TTC549 (cell line): ENCODE data around the gene DUSP28.

ENCODE experiments used
- FAIRE-seq: peaks from 2 replicates; lab custom pipeline; 2012; peaks lifted over from hg19 to GRCh38; lab: Jason Lieb, UNC

Gene DUSP28

DNA sequence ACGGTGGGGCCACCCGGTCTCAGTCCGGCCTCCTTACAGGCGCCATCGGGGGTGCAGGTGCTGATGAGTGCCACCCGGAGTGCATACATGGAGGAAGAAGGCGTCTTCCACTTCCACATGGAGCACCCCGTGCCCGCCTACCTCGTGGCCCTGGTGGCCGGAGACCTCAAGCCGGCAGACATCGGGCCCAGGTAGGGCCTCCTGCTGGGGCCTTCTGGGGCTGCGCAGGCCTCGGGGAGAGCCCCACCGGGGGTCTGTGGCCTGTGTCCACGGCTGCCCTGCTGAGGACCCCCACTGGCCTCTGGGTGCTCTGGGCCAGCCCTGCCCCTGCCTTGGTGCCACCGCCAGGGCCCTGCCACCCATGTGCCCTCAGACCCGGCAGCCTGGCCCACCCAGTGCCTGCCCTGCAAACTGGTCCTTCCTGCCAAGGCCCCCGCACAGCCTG, 12.9 kb downstream of the DUSP28 start:
- FAIRE-seq = no peak

DNA sequence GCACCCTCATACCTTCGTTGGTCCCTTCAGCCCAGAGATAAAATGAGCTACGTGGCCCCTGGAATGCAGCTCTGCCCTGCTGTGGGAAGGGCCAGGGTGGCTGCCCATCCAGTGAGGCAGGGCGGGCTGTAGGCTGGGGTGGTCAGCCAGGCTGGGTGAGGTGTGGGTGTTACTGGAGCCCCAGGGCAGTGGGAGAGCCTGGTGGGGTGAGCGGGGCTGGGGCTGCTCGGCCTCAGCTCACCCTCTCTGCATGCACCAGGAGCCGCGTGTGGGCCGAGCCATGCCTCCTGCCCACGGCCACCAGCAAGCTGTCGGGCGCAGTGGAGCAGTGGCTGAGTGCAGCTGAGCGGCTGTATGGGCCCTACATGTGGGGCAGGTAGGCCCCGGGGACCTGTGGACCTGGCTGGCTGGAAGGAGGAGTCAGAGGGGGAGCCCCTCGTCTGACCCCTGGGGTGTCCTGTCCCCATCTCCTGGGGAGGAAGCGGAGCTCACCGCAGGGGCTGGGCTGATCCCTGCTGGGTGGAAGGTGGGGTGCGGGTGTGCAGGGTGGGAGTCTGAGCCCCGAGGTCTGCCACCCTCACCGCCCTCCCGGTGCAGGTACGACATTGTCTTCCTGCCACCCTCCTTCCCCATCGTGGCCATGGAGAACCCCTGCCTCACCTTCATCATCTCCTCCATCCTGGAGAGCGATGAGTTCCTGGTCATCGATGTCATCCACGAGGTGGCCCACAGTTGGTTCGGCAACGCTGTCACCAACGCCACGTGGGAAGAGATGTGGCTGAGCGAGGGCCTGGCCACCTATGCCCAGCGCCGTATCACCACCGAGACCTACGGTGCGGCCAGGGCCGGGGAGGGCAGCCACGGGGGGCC, 13.6 kb downstream of the DUSP28 start:
- no peak for FAIRE-seq

DNA sequence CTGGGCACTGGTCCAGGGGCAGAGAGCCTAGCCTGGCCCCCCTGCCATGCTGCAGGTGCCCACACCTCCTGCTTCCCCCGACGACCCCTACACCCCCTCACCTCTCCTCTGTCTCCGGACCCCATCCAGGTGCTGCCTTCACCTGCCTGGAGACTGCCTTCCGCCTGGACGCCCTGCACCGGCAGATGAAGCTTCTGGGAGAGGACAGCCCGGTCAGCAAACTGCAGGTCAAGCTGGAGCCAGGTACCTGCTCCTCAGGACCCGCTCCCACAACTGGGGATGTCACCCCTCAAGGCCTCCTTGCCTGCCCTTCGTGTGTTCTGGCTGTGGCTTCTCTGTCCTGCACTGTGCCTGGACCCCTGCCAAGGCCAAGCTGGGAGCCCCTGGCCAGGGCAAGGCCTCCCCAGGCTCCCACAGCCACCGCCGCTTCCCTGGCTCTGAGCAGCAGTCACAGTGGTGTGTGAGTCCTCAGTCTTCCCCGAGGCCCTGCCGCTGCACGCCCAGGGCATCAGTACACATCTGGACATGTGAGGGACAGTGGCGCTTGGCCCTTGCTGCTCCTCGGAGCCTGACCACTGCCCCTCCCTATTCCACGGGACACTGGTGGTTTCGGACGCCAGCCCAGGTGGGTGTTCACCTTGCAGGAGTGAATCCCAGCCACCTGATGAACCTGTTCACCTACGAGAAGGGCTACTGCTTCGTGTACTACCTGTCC, 14.4 kb downstream of the DUSP28 start:
- no peak for FAIRE-seq

DNA sequence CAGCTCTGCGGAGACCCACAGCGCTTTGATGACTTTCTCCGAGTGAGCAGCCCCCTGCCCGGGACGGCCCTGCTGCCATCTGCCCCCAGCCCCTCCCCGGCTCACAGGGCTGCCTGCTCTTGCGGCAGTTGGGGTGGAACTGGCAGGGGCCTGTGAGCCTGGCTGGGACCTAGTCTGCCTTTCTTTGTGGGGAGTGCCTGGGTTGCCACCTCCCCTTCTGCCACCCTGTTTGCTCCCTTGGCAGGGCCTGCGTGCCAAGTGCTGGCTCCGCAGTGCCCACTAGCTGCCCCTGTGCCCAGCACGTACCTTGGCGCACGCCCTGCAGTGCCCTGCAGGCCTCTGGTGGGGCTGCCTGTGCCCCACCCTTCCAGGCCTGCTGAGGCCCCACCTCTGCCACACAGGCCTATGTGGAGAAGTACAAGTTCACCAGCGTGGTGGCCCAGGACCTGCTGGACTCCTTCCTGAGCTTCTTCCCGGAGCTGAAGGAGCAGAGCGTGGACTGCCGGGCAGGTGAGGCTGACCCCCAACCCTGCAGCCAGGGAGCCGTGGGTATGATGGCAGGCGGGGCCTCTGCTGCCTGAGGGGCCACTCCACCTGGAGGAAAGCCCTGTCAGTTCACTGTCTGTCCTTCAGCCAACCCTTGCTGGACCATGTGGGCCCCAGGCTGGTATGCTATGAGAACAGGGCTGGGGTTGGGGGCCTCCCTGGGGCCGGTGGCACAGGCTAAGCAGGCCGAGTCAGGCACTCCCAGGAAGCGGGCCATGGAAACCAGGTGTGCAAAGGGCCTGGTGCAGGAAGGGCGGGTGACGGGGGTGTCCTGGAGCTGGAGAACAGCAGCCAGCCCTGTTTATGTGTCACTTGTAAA, 15.2 kb downstream of the DUSP28 start:
- no peak for FAIRE-seq

DNA sequence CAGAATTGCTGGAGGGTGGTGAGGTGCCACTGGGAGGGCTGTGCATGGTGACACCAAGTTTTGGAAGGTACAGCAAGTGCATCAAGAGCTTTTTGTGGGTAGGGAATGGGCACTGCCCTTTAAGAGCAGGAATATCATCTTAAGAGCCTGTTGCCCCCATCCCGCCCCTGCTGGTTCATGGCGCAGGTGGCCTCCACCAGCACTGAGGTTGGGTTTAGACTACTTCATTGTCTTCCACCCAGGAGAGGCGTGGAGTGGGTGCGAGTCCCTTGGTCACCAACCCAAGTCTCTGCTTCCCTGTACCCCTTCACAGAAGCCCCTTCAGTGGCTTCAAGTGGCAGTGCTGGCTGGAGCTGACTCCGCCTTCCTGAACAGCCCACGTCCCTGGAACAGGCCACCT, 15.9 kb downstream of the DUSP28 start:
- FAIRE-seq = no peak

DNA sequence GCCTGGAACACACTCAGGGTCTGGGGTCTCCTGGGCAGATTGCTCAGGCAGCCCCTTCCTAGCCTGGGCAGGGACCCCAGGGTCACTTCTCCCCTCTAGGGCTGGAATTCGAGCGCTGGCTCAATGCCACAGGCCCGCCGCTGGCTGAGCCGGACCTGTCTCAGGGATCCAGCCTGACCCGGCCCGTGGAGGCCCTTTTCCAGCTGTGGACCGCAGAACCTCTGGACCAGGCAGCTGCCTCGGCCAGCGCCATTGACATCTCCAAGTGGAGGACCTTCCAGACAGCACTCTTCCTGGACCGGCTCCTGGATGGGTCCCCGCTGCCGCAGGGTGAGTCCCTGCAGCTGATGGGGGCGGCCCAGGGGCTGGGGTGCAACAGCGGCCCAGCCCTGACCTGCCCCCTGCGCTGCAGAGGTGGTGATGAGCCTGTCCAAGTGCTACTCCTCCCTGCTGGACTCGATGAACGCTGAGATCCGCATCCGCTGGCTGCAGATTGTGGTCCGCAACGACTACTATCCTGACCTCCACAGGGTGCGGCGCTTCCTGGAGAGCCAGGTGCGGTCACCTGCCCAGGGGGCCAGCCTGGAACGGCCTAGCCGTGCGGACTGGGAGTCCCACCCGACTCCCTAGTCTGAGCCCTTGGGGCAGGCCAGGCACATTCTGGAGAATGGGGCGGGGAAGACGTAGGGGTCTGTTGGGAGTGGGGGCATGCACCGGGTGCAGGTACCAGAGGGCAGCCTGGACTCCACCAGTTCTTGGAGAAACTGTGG, 16.5 kb downstream of the DUSP28 start:
- no peak for FAIRE-seq

DNA sequence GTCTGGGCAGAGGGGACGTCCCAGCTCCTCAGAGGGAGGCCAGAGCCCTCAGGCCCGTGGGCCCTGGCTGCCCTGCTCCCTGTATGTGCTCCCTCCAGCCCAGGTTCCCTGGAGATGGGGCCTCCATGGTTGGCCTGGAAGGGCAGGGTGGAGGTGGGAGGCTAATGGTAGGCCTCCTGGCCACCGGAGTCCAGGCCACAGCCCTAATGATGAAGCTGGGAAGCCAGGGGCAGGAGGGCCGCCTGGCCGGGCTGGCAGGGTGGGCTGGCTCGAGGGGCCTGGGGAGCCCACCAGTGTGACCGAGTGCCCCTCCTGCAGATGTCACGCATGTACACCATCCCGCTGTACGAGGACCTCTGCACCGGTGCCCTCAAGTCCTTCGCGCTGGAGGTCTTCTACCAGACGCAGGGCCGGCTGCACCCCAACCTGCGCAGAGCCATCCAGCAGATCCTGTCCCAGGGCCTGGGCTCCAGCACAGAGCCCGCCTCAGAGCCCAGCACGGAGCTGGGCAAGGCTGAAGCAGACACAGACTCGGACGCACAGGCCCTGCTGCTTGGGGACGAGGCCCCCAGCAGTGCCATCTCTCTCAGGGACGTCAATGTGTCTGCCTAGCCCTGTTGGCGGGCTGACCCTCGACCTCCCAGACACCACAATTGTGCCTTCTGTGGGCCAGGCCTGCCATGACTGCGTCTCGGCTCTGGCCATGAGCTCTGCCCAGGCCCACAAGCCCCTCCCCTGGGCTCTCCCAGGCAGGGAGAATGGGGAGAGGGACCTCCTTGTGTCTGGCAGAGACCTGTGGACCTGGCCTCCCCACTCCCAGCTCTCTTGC, 17.3 kb downstream of the DUSP28 start:
- FAIRE-seq = no peak

DNA sequence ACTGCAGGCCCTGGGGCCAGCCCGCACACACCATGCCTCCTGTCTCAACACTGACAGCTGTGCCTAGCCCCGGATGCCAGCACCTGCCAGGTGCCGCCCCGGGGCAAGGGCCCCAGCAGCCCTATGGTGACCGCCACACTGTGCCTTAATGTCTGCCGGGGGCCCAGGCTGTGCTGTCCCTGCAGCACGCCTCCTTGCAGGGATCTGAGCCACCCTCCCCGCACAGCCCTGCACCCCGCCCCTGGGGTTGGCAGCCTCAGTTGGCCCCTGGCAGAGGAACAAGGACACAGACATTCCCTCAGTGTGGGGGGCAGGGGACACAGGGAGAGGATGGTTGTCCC, 17.9 kb downstream of the DUSP28 start:
- no peak for FAIRE-seq

DNA sequence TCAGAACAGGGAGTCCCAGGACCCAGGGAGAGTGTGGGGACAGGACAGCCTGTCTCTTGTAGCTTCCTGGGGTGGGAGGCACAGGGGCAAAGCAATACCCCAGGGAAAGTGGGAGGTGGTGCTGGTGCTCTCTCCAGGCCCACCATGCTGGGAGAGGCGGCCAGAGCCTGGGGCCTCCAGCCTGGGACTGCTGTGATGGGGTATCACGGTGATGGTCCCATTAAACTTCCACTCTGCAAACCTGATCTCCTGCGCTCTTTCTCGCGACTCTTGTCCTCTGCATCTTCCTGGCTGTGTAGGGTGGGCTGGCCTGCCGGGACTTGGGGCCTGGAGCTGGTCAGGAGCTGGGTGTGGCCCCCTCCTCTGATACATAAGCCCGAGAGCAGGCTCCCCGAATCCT, 18.3 kb downstream of the DUSP28 start:
- FAIRE-seq = no peak

DNA sequence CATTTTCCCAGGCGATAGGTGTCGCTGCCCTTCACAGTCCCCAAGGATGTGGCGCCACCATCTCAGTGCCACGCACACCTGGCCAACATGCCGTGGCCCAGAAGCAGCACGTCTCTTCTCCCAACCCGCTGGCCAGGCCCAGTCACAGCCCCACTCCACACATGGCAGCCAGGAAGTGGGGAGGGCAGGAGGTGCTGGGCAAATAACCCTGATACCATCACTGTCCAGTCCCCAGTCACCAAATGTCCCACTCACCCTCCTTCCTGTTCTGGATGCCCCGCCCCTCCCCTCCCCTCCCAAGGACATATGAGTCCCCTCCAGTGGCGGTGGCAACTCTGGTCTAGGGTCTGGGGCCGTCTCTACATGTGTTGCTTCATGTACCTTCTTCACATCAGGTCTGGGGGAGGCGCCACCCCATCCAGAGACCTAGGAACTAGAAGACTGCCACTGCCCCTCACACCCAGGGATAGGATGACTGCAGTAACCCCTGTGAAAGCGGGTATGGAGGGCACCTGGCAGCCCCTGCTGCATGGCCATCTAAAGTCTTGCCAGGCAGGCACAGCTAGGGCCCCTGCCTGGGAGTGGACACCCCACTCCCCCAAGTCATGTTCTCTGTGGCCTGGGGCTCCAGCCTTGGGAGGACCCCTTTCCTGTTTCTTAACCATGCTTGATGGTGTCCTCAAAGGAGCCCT, 19.1 kb downstream of the DUSP28 start:
- FAIRE-seq = no peak

DNA sequence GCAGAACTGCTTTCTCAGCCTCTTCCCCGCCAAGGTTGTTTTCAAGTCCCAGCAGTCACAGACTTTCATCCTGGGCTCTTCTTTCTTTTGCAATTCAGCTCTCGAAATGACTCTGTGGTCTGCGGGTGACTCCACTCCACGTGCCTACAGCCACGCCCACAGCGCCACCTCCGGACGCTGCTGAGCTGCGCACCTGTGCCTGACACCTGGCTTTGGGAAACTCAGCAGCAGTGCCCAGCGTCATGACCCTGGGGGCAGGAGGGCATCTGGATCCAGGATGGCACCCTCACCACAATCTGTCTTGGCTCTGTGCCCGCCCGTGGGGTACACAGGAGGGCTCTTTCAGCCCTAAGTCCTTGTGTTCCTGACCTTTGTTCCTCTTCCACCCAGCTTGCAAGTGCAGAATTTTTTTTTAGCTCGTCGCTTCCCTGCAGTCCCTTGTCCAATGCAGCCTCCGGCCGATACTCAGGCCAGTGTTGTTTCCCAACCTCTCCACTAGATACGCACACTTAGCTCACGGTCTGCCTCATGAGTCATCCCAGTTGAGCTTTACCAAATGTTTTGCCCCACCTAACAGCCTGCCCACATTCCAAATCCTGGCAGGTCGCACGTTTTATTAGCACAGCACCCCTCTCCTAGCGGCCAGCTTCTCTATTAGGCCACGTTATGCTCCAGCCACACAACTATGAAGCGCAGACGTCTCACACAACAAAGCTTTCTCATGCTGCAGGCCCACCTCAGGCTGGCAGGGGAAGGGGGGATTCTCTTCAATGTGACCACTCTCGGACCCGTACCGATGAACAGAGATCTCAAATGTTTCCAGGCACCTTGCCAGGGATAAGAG, 19.8 kb downstream of the DUSP28 start:
- no peak for FAIRE-seq

DNA sequence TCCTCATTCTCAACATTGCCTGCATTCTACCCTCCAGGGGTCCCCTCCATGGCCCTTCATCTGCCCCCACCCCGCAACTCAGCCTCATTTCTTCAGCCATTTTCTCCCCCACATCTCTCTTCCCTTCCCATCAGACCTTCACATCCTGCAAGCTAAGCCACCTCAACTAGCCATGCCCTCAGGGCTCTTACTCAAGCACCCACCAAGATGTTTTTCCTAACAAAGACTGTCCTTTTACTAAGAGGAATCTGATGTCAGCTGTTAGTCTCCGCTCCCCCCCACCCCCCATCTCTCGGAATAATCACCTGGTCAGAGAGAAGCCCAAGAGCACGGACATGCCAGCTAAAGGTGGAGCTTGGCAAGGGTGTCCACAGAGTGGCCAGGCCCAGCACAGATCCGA, 21.7 kb downstream of the DUSP28 start:
- no peak for FAIRE-seq

DNA sequence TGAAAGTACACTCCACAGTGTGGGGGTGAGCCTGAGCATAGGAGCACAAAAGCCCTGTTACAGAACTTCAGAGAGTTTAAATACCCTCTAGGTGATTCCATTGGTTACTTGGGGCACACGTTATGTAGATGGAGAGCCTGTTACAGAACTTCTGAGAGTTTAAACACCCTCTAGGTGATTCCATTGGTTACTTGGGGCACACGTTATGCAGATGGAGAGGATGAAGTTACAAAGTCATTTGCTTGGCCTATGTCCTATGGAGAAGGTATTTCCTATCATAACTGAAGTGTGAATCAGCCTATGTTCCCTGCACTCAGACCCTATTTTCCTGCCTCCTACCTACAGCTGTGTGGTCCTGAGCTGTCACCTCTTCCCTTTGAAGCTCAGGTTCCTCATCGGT, 22.6 kb downstream of the DUSP28 start:
- FAIRE-seq = no peak

DNA sequence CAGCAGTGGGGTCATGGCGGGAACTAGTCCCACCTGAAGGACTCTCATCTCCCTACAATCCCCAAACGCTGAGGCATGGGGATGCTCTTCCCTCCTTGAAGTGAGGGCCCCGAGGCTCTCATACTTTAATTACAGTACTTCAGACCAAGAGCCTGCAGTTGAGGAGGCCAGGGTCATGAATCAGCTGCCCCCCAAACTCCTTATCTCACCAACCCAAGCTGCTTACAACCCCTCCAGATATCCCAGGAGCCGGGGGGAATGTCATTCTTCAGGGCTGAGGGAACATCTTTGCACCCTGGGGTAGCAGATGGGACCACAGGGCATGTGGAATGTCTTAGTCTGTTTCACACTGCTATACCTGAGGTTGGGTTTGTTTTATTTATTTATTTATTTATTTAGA, 23.6 kb downstream of the DUSP28 start:
- no peak for FAIRE-seq

DNA sequence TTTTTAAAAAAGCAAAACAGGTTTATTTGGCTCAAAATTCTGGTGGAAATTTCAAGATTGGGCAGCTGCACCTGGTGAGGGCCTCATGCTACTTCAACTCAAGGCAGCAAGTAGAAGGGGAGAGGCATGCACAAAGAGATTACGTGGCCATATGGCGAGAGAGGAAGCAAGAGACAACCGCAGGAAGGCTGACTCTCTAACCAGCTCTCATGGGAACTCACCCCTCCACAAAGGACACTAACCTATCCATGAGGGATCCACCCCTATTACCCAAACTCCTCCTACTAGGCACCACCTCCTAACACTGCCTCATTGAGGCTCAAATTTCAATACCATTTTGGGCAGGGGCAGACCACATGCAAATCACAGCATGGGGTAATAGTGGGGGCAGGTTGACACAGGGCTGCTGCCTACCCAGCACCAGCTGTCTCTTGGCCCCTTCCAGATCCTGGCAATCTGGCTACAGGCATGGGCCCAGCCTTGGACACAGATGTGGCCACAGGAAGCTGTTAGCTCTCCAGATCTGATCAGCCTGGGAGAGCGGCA, 24.4 kb downstream of the DUSP28 start:
- FAIRE-seq = no peak

DNA sequence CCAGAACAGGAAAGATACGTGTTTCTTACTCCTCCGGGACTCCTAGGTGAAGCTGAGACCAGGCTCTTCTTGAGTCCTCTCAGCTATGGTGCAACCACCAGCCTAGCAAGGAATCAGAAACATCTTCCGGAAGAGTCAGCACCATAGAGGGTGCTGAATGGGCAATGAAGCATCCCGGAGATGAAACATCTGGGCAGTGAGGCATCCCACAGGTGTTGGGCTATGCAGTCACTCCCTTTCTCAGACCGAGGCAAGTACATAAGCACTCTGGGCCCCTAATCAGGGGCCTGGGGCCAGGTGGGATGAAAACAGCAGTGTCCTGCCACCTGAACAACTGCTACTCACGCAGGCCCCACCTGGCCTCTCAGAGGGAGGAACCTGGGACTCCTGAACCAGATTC, 24.9 kb downstream of the DUSP28 start:
- FAIRE-seq = no peak

DNA sequence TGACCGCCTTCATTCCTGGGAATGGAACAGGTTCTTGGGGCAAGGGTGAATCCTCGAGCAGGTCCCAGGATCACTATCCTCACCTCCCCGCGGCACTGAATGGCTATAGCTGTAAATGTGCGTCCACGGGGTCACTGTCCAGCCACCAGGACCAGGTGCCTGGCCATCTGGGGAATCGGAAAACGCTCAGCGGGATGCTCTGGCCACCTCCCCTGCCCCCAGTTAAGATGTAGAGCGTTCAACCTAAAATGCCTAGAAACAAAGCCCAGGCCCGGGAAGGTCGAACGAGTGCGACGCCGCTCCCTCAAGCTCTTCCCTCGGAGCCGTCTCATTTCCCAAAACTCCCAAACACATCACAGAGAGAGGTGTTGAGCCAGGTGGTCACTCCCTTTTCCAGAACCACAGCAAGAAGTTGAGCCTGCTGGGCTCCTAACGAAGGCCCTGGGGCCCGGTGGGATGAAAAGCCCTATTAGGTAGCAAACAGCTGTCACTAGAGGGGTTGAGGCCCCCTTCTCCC, 25.6 kb downstream of the DUSP28 start:
- no peak for FAIRE-seq

DNA sequence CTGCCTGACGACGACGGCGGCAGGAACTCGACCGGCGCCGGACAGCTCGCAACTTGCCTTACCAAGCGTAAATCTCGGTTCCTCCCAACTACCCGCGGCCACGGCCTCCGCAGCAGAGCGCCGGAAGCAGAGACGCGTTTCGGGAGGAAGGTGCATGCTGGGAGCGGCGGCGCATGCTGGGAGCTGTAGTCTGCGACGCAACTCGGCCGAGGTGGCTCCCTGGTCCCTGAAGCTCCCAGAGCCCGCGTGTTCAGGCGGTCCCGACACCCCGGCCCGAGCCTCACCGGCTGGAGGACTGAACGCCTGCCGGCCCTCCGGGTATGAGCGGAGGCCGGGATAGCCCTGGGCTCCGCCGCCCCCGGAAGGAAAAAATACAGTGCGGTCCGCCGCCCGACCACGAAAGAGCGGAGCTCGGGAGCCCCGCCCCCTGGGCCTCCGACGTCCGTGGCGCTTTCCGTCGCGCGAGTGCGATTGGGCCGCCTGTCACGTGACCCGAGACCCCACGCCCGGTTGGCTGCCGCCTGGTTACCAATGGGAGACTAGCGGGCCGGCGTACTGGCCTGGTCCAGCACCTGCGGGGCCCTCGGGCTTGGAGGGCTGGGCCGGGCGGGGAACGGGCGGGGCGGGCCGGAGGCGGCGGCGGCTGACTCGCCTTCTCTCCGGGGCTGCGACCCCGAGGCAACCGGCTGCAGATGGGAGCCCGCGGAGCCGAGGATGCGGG, 26.2 kb downstream of the DUSP28 start, which contains the start of gene CAPN10:
Gene CAPN10, plus strand, starts transcription at position 537 of the 721 bp plus-strand sequence. Its CDS starts 178 bp downstream, at position 715.
- peak; percentile 60 for FAIRE-seq
